Limb (tissue), 2 donors: ENCODE measurements around the gene ZDHHC24.

Experiments
- DNase-seq, 2 donors: peaks; one replicate each; pipeline ENCODE4 v3.0.0-alpha.2; 2016; ENCODE audit errors: extremely low spot score in 2 of 2

Gene ZDHHC24

GRCh38 chr11:66566221-66566620, 20.4 kb upstream of the ZDHHC24 start:
- no peak for DNase-seq

DNA sequence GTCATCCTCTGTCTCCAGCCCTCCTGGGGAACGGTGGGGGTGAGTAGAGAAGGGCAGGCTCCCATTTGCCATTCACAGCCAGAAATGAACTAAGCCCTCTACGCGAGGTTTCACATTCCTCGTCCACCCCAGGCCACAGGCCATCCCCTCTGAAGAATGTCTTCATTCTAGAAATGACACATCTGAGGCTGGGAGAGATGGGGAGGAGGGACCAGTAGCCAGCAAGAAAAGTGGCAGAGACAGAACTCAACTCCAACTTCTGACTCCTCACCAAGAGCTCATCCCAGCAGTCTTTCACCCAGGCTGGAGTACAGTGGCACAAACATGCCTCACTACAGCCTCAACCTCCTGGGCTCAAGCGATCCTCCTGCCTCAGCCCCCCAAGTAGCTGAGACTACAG, 19.1 kb upstream of the ZDHHC24 start:
- DNase-seq, result no peak

DNA sequence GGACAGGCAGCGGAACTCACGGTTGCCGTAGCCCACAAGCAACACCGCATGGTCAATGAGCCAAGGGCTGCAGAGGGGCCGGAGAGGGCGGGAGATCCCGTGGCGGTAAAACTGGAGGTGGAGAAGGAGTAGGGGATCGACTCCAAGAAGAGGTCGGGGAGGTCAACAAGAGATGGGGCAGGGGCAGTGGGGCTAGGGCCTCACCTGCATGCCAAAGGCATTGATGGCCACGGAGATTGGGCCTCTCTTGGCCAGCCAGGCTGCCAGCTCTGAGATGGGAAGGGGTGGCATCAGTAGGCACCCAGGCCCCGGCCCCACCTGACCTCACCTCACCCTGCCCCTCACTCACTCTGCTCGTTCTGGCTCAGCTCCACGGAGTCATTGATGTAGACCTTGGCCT, 18.7 kb upstream of the ZDHHC24 start:
- no peak for DNase-seq

DNA sequence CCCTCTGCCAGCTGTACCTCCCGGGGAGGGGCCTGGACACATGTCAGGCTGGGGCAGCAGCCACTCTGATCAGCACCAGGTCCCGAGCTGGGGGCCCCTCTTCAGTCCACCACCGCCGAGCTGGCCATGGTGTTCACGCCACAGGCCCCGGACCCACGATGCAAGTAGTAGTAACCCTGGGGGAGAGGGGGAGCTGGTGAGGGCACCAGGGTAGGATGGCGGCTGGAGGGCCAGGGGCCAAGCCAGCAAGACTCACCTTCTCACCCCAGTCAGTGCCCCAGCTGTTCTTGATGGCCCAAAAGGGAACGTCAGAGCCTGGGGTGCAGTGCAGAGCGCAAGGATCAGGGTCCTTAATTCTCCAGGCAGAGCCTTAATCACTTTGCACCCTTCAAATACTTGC, 18.0 kb upstream of the ZDHHC24 start:
- no peak for DNase-seq

DNA sequence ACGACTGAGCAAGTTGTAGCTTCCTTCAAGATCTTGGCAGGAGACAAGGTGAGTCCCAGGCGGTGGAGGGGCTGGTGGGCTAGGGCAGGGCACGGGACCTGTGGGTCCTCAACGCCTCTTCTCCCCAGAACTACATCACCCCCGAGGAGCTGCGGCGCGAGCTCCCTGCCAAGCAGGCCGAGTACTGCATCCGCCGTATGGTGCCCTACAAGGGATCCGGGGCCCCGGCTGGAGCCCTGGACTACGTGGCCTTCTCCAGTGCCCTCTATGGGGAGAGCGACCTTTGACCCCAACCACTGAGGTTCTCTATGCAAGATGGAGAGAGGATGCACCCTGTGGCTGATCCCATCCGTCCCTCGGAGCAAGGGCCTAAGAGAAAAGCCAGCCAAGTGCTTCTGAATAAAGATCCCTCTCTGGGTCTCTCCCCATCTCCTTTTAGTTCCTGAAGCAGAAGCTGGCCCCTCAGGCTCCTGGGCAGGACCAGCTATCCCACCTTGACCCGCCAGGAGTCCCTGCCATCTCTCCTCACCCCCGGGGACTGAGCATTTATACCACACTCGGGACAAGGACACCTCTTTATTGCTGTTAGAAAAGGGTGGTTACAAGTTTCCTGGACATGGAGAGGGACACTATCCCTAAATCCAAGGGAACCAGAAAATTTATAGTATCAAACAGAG, 17.2 kb upstream of the ZDHHC24 start:
- no peak for DNase-seq

GRCh38 chr11:66562275-66562674, 16.4 kb upstream of the ZDHHC24 start:
- no peak for DNase-seq

DNA sequence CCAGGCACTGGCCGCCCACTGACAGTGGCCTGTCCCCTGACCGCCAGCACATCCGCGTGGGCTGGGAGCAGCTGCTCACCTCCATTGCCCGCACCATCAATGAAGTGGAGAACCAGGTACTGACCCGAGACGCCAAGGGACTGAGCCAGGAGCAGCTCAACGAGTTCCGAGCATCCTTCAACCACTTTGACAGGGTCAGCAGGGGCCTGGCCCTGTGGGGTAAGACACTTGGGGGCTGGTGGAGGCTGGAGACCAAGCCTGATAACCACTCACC, 16.1 kb upstream of the ZDHHC24 start:
- DNase-seq, result no peak

DNA sequence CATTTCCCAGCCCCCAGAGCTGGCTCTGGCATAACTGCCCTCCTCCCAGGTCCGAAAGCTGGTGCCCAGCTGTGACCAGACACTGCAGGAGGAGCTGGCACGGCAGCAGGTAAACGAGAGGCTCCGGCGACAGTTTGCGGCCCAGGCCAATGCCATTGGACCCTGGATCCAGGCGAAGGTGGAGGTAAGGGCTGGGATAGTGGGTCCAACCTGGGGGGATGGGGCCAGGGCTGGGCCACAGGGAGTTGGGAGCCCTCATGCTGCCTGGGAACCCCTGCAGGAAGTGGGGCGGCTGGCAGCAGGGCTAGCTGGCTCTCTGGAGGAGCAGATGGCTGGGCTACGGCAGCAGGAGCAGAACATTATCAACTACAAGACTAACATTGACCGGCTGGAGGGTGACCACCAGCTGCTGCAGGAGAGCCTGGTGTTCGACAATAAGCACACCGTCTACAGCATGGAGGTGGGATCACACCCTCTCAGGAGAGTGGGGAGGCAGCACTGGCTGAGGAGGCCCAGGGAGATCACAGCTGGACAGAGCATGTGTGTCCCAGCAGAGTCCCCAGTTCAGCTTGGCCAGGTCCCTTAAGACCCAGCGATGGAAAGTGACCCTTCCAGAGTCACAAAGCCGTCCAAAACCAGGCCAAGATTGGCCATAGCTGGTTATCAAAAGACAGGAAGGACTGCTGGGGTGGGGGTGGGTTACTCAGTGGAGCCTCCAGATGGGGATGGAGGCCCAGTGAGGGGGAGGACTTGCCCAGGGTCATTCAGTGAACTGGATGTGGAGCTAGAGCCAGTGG, 15.5 kb upstream of the ZDHHC24 start:
- DNase-seq, result no peak

DNA sequence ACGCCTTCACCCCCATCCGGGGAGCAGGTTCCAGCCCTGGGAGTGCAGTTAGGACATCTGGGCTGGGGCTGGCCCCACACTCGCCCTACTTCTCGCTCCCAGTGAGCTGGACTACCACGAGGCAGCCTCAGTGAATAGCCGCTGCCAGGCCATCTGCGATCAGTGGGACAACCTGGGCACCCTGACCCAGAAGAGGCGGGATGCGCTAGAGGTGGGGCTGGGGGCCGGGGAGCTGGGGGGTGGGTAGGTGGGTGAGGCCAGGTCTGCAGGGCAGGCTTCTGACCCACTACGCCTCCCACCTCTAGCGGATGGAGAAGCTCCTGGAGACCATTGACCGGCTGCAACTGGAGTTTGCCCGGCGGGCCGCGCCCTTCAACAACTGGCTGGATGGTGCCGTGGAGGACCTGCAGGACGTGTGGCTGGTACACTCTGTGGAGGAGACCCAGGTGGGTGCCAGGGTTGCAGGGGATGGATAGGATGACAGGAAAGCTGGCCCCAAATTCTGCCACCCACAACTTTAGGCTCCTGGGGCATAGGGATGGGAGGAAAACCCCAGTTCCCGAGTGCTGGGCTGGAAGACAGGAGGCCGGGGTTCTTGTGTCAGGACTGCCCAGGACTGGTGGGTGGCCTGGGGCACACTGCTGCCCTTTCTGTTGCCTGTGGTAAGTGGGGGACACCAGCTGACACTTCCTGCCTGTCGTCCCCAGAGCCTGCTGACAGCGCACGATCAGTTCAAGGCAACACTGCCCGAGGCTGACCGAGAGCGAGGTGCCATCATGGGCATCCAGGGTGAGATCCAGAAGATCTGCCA, 14.2 kb upstream of the ZDHHC24 start:
- DNase-seq, result no peak

DNA sequence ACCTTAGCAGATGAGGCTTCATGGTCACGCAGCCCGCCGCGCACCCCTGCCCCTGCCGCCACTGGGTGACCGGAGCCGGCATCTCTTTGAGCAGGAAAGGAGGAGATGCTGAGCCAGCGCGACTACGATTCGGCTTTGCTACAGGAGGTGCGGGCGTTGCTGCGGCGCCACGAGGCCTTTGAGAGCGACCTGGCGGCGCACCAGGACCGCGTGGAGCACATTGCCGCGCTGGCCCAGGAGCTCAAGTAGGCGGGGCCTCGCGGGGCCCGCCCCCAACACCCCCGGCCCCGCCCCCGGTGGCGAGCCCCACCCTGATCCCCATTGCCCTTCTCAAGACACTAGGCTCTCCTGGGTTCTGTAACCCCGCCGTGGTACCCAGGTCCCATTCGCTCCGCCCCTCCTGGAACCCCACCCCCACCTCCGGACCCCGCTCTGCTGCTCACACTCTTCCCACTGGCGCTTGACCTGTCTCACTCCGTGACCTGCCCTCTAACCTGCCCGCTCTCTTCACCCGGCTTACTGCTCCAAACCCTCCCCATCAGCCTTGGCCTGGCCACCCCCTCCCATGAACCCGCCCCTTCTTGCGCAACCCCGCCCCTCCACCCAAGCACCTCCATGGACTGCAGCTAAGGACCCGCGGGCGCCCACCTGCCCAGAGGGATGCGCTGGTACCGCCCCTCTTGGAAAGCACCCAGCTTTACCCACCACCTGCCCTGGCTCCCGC, 13.5 kb upstream of the ZDHHC24 start:
- DNase-seq, result peak in 1 of 2 donors; percentile 46

DNA sequence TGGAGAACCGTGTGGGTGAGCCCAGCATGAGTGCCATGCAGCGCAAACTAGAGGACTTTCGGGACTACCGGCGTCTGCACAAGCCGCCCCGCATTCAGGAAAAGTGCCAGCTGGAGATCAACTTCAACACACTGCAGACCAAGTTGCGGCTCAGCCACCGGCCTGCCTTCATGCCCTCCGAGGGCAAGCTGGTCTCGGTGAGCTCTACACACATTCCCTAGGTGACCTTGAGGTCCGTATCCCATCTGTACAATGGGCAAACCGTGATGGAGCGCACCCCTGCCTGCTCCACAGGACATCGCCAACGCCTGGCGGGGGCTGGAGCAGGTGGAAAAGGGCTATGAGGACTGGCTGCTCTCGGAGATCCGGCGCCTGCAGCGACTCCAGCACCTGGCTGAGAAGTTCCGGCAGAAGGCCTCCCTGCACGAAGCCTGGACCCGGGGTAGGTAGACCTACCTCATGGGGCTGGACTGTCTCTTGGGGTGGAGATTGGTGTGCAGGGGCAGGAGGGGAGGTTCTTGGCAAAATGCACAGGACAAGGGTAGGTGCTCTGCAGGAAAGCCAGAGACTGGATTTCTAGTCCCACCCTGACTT, 12.0 kb upstream of the ZDHHC24 start:
- no peak for DNase-seq

DNA sequence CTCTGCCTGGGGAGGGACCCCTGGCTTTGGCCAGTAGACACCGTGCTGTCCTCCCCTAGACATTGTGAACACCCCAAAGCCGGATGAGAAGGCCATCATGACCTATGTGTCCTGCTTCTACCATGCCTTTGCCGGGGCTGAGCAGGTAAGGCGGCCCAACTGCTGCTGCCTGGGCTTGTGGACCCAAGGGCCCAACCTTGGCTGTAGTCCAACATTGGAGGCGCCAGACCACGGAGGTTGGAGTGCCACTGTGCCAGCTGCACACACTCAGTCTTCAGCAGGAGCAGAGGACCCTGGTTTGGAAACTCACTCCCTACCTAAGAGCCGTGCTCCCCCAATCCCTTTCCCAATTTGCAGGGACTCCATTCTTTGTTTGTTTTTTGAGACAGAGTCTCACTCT, 10.2 kb upstream of the ZDHHC24 start:
- no peak for DNase-seq

- no peak for DNase-seq
Measured at GRCh38 chr11:66555416-66555815, 9.6 kb upstream of the ZDHHC24 start.

- no peak for DNase-seq
Measured at GRCh38 chr11:66554602-66555001, 8.8 kb upstream of the ZDHHC24 start.

- DNase-seq, result no peak
Measured at GRCh38 chr11:66550887-66551286, 5.0 kb upstream of the ZDHHC24 start.

GRCh38 chr11:66549696-66550095, 3.8 kb upstream of the ZDHHC24 start:
- no peak for DNase-seq

- no peak for DNase-seq
Measured at GRCh38 chr11:66548774-66549630, 3.2 kb upstream of the ZDHHC24 start.

- DNase-seq, result no peak
Measured at GRCh38 chr11:66548041-66548440, 2.2 kb upstream of the ZDHHC24 start.

GRCh38 chr11:66547662-66548009, 1.8 kb upstream of the ZDHHC24 start:
- no peak for DNase-seq

DNA sequence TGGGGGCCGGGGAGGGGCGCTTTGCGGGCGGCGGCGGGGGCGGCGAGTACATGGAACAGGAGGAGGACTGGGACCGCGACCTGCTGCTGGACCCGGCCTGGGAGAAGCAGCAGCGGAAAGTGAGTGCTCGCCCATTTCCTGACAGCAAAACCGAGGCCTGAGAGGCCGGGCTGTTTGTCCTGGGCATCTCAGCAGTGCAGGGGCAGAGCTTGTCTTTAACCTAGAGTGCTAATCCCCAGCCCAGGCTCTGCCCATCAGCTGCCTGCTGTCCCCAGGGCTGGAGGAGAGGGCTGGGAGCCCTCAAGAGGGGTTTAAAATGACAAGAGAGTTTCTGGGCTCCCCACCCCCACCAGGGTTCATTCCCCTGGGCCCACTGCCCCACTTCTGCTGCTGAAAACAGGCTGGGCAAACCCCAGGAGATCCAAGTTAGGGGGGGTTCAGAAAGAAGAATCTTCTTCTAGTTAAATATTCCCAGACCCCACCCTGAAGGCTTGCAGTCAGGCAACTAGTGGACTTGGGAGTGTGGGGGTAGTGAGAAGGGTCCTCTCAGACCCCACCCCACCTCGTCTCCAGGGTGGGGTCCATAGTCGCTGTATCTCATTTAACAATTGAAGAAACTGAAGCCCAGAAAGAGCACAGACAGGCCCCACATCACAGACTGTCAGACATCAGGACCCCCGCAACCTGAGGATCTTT, 1.3 kb upstream of the ZDHHC24 start:
- no peak for DNase-seq
